Loucy (cell line): ENCODE results near the gene GRPEL2.
"Not testable (repeated sequence)": the region's sequence is repeated elsewhere in the genome, so short reads cannot be mapped to it uniquely, and the experiment has no call there.

Experiments used
- H2AFZ ChIP-seq: fragments of 200-600 bp; sonication (generic); 2 replicates; pipeline ENCODE4 v1.6.0; 2016; ENCODE audit warnings: antibody characterized with exemption, mild to moderate bottlenecking, low read length, moderate library complexity
- H3F3A ChIP-seq: fragments of 200-600 bp; 2 replicates; pipeline ENCODE4 v1.6.0; 2016; ENCODE audit warnings: antibody characterized with exemption, low read depth, mild to moderate bottlenecking
- H3K27me3 ChIP-seq: fragments of 200-600 bp; sonication (generic); 2 replicates; pipeline ENCODE4 v1.6.1; 2014; ENCODE audit warnings: low read length, mild to moderate bottlenecking; ENCODE audit not compliant: insufficient read depth, poor library complexity, severe bottlenecking
- H3K36me3 ChIP-seq: fragments of 200-600 bp; sonication (generic); 2 replicates; pipeline ENCODE4 v1.6.1; 2016; ENCODE audit warnings: low read length; ENCODE audit not compliant: insufficient read depth
- H3K4me1 ChIP-seq: fragments of 200-600 bp; sonication (generic); 2 replicates; pipeline ENCODE4 v1.5.1; 2014; ENCODE audit warnings: low read length, mild to moderate bottlenecking; ENCODE audit not compliant: insufficient read depth, poor library complexity, severe bottlenecking
- H3K4me2 ChIP-seq: fragments of 200-600 bp; sonication (generic); 2 replicates; pipeline ENCODE4 v1.6.0; 2014; ENCODE audit warnings: antibody characterized with exemption, low read length, low read depth, mild to moderate bottlenecking; ENCODE audit not compliant: poor library complexity, severe bottlenecking
- H3K4me3 ChIP-seq: fragments of 200-600 bp; sonication (generic); 2 replicates; pipeline ENCODE4 v1.5.1; 2014; ENCODE audit warnings: low read length, mild to moderate bottlenecking, mixed read lengths; ENCODE audit not compliant: poor library complexity, severe bottlenecking
- H3K79me2 ChIP-seq: fragments of 200-600 bp; sonication (generic); 2 replicates; pipeline ENCODE4 v1.6.1; 2014; ENCODE audit warnings: low read length; ENCODE audit not compliant: insufficient read depth
- H3K9ac ChIP-seq: fragments of 200-600 bp; sonication (generic); 2 replicates; pipeline ENCODE4 v1.6.0; 2014; ENCODE audit warnings: mild to moderate bottlenecking, low read depth, low read length, moderate library complexity; ENCODE audit not compliant: poor library complexity, severe bottlenecking
- H3K9me2 ChIP-seq: fragments of 200-600 bp; sonication (generic); replicated peaks from 2 replicates; pipeline ENCODE4 v1.6.1; 2016; ENCODE audit warnings: low read depth, low read length, mixed read lengths
- H3K9me3 ChIP-seq: fragments of 200-600 bp; sonication (generic); 2 replicates; pipeline ENCODE4 v1.6.1; 2014; ENCODE audit warnings: mild to moderate bottlenecking, antibody characterized with exemption, low read length, low read depth; ENCODE audit not compliant: insufficient read depth
- H4K20me1 ChIP-seq: fragments of 200-600 bp; sonication (generic); 2 replicates; pipeline ENCODE4 v1.6.0; 2014; ENCODE audit warnings: antibody characterized with exemption, low read length, mild to moderate bottlenecking; ENCODE audit not compliant: insufficient read depth, poor library complexity, severe bottlenecking
- EZH2phosphoT487 ChIP-seq: fragments of 200-600 bp; IDR thresholded peaks from 2 replicates; pipeline ENCODE4 v1.6.1; 2018; ENCODE audit warnings: antibody characterized with exemption, mild to moderate bottlenecking, moderate library complexity, borderline replicate concordance
- TF ChIP-seq, protein P1 (sequence below): fragments of 200-600 bp; sonication (generic); conservative IDR thresholded peaks from 2 replicates; pipeline ENCODE4 v1.5.1; 2014; ENCODE audit warnings: mild to moderate bottlenecking, antibody characterized with exemption, low read length

Gene GRPEL2

GRCh38 chr5:149391524-149391923, 46.2 kb downstream of the GRPEL2 start:
- no peaks in the 10 kb centered on the region for H3K79me2 ChIP-seq
- no peak overlapping the region for H3K9ac ChIP-seq
- no peak overlapping the region for H3K4me2 ChIP-seq
- no peaks in the 10 kb centered on the region for H3K9me2 ChIP-seq
- no peaks in the 10 kb centered on the region for H3F3A ChIP-seq
- H3K9me3 ChIP-seq: no peaks in the 10 kb centered on the region
- no peaks in the 10 kb centered on the region for H4K20me1 ChIP-seq
- H3K27me3 ChIP-seq: no peaks in the 10 kb centered on the region
- TF ChIP-seq EZH2phosphoT487: no peak
- TF ChIP-seq, protein P1, sequence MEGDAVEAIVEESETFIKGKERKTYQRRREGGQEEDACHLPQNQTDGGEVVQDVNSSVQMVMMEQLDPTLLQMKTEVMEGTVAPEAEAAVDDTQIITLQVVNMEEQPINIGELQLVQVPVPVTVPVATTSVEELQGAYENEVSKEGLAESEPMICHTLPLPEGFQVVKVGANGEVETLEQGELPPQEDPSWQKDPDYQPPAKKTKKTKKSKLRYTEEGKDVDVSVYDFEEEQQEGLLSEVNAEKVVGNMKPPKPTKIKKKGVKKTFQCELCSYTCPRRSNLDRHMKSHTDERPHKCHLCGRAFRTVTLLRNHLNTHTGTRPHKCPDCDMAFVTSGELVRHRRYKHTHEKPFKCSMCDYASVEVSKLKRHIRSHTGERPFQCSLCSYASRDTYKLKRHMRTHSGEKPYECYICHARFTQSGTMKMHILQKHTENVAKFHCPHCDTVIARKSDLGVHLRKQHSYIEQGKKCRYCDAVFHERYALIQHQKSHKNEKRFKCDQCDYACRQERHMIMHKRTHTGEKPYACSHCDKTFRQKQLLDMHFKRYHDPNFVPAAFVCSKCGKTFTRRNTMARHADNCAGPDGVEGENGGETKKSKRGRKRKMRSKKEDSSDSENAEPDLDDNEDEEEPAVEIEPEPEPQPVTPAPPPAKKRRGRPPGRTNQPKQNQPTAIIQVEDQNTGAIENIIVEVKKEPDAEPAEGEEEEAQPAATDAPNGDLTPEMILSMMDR: no peak
- H3K36me3 ChIP-seq: no peaks in the 10 kb centered on the region
- H2AFZ ChIP-seq: no peak overlapping the region
- no peak overlapping the region for H3K4me3 ChIP-seq
- no peaks in the 10 kb centered on the region for H3K4me1 ChIP-seq

DNA sequence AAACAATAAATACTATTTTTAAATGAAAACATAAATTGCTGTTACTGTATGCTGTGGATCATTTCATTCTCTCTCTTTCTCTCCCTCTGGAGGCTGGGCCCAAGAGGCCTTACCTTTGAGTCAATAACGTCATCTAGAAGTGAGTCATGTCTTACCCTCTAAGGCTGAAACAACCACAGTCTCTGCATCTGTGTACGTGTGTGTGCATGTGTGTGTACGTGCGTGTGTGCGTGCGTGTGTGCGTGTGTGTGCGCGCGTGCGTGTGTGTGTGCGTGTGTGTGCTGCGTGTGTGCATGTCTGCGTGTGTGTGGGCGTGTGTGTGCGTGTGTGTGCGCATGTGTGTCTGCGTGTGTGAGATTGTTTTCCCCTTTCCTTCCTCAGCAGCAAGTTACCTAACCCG, 47.4 kb downstream of the GRPEL2 start:
- Histone ChIP-seq H3K9ac (no peak overlapping the region), H3K4me3 (no peak overlapping the region), H4K20me1 (no peaks in the 10 kb centered on the region), H3F3A (no peaks in the 10 kb centered on the region), H2AFZ (no peak overlapping the region), H3K9me3 (no peaks in the 10 kb centered on the region), H3K4me2 (no peak overlapping the region), H3K79me2 (no peaks in the 10 kb centered on the region), H3K9me2 (no peaks in the 10 kb centered on the region), H3K4me1 (no peaks in the 10 kb centered on the region), H3K27me3 (no peaks in the 10 kb centered on the region), H3K36me3 (no peaks in the 10 kb centered on the region)
- TF ChIP-seq EZH2phosphoT487: no peak
- TF ChIP-seq, protein P1: no peak

- H3K4me1 ChIP-seq, H3K79me2 ChIP-seq, H3K36me3 ChIP-seq: not testable (repeated sequence)
Observed at GRCh38 chr5:149394996-149395395, 49.7 kb downstream of the GRPEL2 start.

DNA sequence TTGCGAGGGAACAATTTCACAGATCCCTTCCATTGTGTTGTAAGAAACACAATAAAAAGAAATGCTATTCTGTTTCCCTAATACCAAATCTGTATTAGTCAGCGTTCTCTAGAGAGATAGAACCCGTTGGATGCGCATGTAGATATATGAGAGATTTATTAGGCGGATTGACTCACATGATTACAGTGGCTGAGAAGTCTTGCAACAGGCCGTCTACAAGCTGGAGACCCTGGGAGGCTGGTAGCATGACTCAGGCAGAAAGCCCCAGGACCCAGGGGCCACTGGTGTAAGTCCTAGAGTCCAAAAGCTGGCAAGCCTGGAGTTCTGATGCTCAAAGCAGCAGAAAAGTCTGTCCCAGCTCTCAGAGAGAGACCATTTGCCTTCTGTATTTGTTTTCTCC, 52.2 kb downstream of the GRPEL2 start:
- Histone ChIP-seq H3K4me1 (no peaks in the 10 kb centered on the region), H3K36me3 (no peaks in the 10 kb centered on the region), H3K9me2 (no peaks in the 10 kb centered on the region), H3K9ac (no peak overlapping the region), H3K4me2 (no peak overlapping the region), H4K20me1 (no peaks in the 10 kb centered on the region), H3K79me2 (no peaks in the 10 kb centered on the region), H3K27me3 (no peaks in the 10 kb centered on the region), H3F3A (no peaks in the 10 kb centered on the region), H3K9me3 (no peaks in the 10 kb centered on the region), H2AFZ (no peak overlapping the region), H3K4me3 (no peak overlapping the region)
- TF ChIP-seq, protein P1: no peak
- TF ChIP-seq EZH2phosphoT487: no peak

More at GRCh38 chr5:149394996-149395395, 49.7 kb downstream of the GRPEL2 start:
- H2AFZ ChIP-seq, H4K20me1 ChIP-seq, H3K9me2 ChIP-seq, H3K27me3 ChIP-seq, H3K9me3 ChIP-seq, H3F3A ChIP-seq, H3K4me3 ChIP-seq, H3K9ac ChIP-seq, H3K4me2 ChIP-seq: not testable (repeated sequence)

- H3K9ac ChIP-seq: not testable (repeated sequence)
Observed at GRCh38 chr5:149398747-149399266, 53.5 kb downstream of the GRPEL2 start.

More at GRCh38 chr5:149398747-149399266, 53.5 kb downstream of the GRPEL2 start:
- H3K27me3 ChIP-seq, H3K79me2 ChIP-seq, H4K20me1 ChIP-seq, H3K36me3 ChIP-seq, H3F3A ChIP-seq, H3K9me2 ChIP-seq, H3K4me1 ChIP-seq, H3K4me3 ChIP-seq, H3K4me2 ChIP-seq, H2AFZ ChIP-seq, H3K9me3 ChIP-seq: not testable (repeated sequence)
